Spleen (tissue), 11 donors: Measurements from ENCODE around the gene MIA2. TPM values are rescaled to one million over a fixed set of nuclear protein-coding genes. Genes with fewer than 3 reads are reported as not detected.

Experiments
- DNase-seq: peaks from one replicate; pipeline ENCODE4 v3.0.0-alpha.2; 2020
- H3K27ac ChIP-seq, 8 donors: fragments of 200-600 bp; sonication (generic) in 7 of 8; 1 replicate in 4 of 8; 2 replicates in 4 of 8; pipeline versions ENCODE4 v1.5.0 to v1.8.0; 2016 to 2021; ENCODE audit warnings: inconsistent platforms in 4 of 8, mild to moderate bottlenecking in 4 of 8, moderate library complexity in 1 of 8
- H3K27me3 ChIP-seq, 7 donors: fragments of 200-600 bp; sonication (generic) in 6 of 7; replicated peaks in 1 of 7; 1 replicate in 4 of 7; 2 replicates in 3 of 7; pipeline versions ENCODE4 v1.5.0 to v1.8.0; 2016 to 2021; ENCODE audit warnings: inconsistent platforms in 3 of 7, mild to moderate bottlenecking in 1 of 7
- H3K36me3 ChIP-seq, 6 donors: fragments of 200-600 bp; sonication (generic) in 5 of 6; 1 replicate in 4 of 6; 2 replicates in 2 of 6; pipeline versions ENCODE4 v1.5.0 to v1.8.0; 2016 to 2021; ENCODE audit warnings: inconsistent platforms in 2 of 6
- H3K4me1 ChIP-seq, 6 donors: fragments of 200-600 bp; sonication (generic) in 5 of 6; 1 replicate in 3 of 6; 2 replicates in 3 of 6; pipeline versions ENCODE4 v1.5.0 to v1.8.0; 2016 to 2021; ENCODE audit warnings: inconsistent platforms in 3 of 6
- H3K4me3 ChIP-seq, 8 donors: fragments of 200-600 bp; sonication (generic) in 7 of 8; 1 replicate in 4 of 8; 2 replicates in 4 of 8; pipeline versions ENCODE4 v1.5.0 to v1.8.0; 2016 to 2021; ENCODE audit warnings: inconsistent platforms in 4 of 8, mild to moderate bottlenecking in 4 of 8, moderate library complexity in 2 of 8
- H3K9me3 ChIP-seq, 8 donors: fragments of 200-600 bp; sonication (generic) in 7 of 8; 1 replicate in 4 of 8; 2 replicates in 4 of 8; pipeline versions ENCODE4 v1.5.0 to v1.8.0; 2016 to 2021; ENCODE audit warnings: inconsistent platforms in 4 of 8
- POLR2A ChIP-seq, 3 donors: fragments of 450-650 bp; IDR thresholded peaks; one replicate each; pipeline ENCODE4 v1.5.1; 2017; ENCODE audit warnings: antibody characterized with exemption in 3 of 3, mild to moderate bottlenecking in 1 of 3
- POLR2AphosphoS5 ChIP-seq, 3 donors: sonication (generic); formaldehyde crosslinking; IDR thresholded peaks; one replicate each; pipeline ENCODE4 v1.5.1; 2017; ENCODE audit warnings: antibody characterized with exemption in 3 of 3
- WGBS, 5 donors: extraction: QIAGEN DNeasy Blood & Tissue Kit in 3 of 5; methylation state at CpG; one replicate each; pipeline versions ENCODE4 v1.1.5 to v1.1.7; 2013 to 2018; 5-methylcytosine and 5-hydroxymethylcytosine counted together
- intact Hi-C: fragments of 100-400 bp; cut with DNase I; formaldehyde crosslinking; loops from one replicate; pipeline ENCODE4 v1.15.0; 2023; ENCODE audit warnings: low total_unique reads
- polyA plus RNA-seq, 3 donors: library from polyadenylated mRNA; stranded (reverse); fragments of 200-250 nt; gene quantifications; one replicate each; pipeline ENCODE4 v1.2.1, GENCODE V29; 2013
- total RNA-seq, 7 donors: library from RNA; depleted of rRNA in 3 of 7; stranded (reverse); fragments of >200 nt in 3 of 7; fragmentation: NEBNext Ultra II Directional in 4 of 7; extraction: Animal tissue kit (Norgen Biotek cat#: 25700) in 4 of 7; gene quantifications; one replicate each; pipeline versions ENCODE4 v1.1.0 to v1.2.1, GENCODE V29; 2016 to 2021
- TF ChIP-seq, protein P1 (sequence below), 11 experiments: fragments of 200-600 bp in 7 of 11; fragments of 450-650 bp in 4 of 11; sonication (generic) in 4 of 11; IDR thresholded peaks in 8 of 11; conservative IDR thresholded peaks in 3 of 11; 1 replicate in 7 of 11; 2 replicates in 4 of 11; pipeline versions ENCODE4 v1.4.0 to v1.8.0; 2016 to 2021; ENCODE audit warnings: antibody characterized with exemption in 11 of 11, inconsistent platforms in 4 of 11, mild to moderate bottlenecking in 1 of 11
- donor health status: healthy with polysubstance abuse.
- donor health status: DM: no; HTN: no; CAD: no; lungs with moderate emphysema.
- donor health status: DM: no; HTN: no; CAD: no.
- donor health status: Bipolar disorder and iron deficiency.
- donor health status: healthy.
- donor health status: DM: no; HTN: no; CAD: no.
- donor health status: DM: yes; HTN: yes; CAD: no.

The MIA2 gene
- total and polyA plus RNA-seq, 10 donors: 18.3 to 31.3 (median 24.8) TPM

DNA sequence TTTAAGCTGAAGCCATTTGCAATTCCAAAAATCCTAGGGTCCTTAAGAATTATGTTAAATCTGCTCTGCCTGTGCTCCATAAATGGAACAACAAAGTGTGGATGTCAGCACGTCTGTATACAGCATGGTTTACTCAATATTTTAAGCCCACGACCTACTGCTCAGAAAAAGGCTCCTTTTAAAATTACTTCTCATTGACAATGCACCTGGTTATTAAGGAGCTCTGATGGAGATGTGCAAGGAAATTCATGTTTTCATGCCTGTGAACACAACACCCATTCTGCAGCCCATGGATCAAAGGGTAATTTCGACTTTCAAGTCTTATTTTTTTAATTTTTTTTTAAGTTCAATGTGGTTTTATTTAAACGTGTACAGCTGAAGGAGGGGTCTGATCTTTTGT lies 150.5 kb downstream of the MIA2 start:
- Histone ChIP-seq H3K27ac (no peak overlapping the region), H3K27me3 (no peaks in the 10 kb centered on the region), H3K36me3 (peaks cover 0 to 16% (median 0%) of the 10 kb centered on the region in 6 donors), H3K4me1 (no peaks in the 10 kb centered on the region), H3K4me3 (no peak overlapping the region), H3K9me3 (no peaks in the 10 kb centered on the region)
- TF ChIP-seq, protein P1, sequence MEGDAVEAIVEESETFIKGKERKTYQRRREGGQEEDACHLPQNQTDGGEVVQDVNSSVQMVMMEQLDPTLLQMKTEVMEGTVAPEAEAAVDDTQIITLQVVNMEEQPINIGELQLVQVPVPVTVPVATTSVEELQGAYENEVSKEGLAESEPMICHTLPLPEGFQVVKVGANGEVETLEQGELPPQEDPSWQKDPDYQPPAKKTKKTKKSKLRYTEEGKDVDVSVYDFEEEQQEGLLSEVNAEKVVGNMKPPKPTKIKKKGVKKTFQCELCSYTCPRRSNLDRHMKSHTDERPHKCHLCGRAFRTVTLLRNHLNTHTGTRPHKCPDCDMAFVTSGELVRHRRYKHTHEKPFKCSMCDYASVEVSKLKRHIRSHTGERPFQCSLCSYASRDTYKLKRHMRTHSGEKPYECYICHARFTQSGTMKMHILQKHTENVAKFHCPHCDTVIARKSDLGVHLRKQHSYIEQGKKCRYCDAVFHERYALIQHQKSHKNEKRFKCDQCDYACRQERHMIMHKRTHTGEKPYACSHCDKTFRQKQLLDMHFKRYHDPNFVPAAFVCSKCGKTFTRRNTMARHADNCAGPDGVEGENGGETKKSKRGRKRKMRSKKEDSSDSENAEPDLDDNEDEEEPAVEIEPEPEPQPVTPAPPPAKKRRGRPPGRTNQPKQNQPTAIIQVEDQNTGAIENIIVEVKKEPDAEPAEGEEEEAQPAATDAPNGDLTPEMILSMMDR (IDR thresholded peaks at IDR 0.05 in 8 of 11, conservative IDR thresholded peaks at IDR 0.05 in 3 of 11): no peak
- TF ChIP-seq POLR2A (IDR thresholded peaks at IDR 0.05) (no peak), POLR2AphosphoS5 (IDR thresholded peaks at IDR 0.05) (no peak)
- DNase-seq: no peak
- 69 to 87% (median 81%) methylated on average over 4 of the region's 4 CpGs for WGBS, 5 donors
- intact Hi-C loops: no loop called here

DNA sequence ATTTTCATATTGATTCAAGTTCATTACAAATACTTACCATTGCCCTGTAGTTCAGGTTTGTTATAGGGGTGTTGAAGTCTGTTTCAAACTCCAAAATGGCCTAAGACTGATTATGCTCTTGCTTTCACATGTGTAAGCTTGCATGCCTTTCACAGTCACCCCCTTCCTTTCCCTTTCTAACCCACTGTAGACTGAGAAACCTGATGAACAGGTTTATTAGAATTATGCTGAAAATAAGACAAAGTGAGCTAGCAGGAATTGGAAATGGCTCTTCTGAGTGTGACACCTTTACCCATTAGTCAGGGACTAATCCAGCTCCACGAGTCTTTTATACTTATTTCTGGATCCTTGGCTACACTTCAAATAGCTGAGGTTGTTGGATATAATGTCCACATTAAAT lies 159.6 kb downstream of the MIA2 start:
- Histone ChIP-seq H3K27me3 (no peaks in the 10 kb centered on the region), H3K36me3 (peaks cover 0 to 61% (median 18%) of the 10 kb centered on the region in 6 donors), H3K9me3 (no peaks in the 10 kb centered on the region), H3K4me1 (no peaks in the 10 kb centered on the region), H3K27ac (no peak overlapping the region), H3K4me3 (no peak overlapping the region)
- DNase-seq: no peak
- no peak for TF ChIP-seq POLR2A (IDR thresholded peaks at IDR 0.05)
- no peak for TF ChIP-seq POLR2AphosphoS5 (IDR thresholded peaks at IDR 0.05)
- TF ChIP-seq, protein P1 (IDR thresholded peaks at IDR 0.05 in 8 of 11, conservative IDR thresholded peaks at IDR 0.05 in 3 of 11): no peak
- WGBS, 5 donors: 62 to 89% (median 79%) methylated on average over 1 of the region's 1 CpG
- intact Hi-C loops: no loop called here

DNA sequence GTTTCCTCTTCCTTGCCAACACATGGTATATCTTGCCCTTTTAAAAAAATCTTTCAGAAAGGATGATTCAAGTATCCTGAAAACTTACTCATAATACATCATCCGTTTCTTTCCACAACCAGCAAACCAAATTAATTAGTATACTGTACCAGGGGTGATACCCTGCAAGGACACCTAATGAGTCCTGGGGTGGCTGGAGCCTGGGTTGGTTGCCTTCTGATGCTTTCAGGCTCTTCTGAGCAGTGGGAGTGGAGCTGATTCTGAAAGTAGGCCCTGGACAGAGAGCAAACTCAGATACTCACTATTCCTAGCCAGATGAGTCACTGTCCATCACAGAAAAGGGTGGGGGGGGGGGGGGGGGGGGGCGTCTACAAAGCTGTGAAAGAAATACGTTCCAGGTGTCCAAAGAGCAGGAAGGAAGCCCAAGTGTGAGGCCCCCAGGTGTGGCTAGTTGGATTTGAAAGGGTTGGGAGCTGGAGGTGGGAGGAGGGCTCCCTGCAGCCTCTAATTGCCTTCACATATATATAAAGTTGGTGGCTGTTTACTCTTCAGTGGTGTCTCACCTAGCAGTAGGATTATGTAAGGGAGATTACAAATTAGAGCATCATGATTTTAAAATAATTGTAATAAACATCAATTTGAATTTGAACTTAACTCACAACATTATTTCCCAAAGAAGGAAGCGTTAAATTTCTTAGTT lies 162.0 kb downstream of the MIA2 start:
- H3K36me3 ChIP-seq: peaks cover 0 to 79% (median 35%) of the 10 kb centered on the region in 6 donors
- H3K4me1 ChIP-seq: no peaks in the 10 kb centered on the region
- intact Hi-C loops: no loop called here
- no peak overlapping the region for H3K27ac ChIP-seq
- no peak overlapping the region for H3K4me3 ChIP-seq
- no peaks in the 10 kb centered on the region for H3K27me3 ChIP-seq
- no peaks in the 10 kb centered on the region for H3K9me3 ChIP-seq
- DNase-seq: no peak
- 72 to 93% (median 83%) methylated on average over 3 to 4 of the region's 4 CpGs for WGBS, 5 donors
- TF ChIP-seq, protein P1 (IDR thresholded peaks at IDR 0.05 in 8 of 11, conservative IDR thresholded peaks at IDR 0.05 in 3 of 11): no peak
- TF ChIP-seq POLR2A (IDR thresholded peaks at IDR 0.05): no peak
- TF ChIP-seq POLR2AphosphoS5 (IDR thresholded peaks at IDR 0.05): no peak

DNA sequence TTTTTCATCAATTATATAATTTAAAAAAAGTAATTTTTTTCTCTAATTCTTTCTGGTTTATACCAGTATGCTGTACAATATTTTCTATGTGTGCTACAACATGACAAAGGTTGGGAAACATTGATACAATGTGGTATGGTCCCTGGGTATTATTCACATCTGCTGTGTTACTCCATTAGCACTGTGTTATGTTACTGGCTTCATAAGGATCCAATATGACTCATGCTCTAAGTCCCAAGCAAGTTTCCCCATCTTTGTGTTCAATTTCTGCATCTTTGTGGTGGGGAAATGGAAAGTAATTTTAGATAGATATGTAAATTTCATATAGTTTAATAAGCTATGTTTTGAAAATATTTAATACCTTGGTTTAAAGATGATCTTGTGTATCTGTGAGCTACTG lies 162.7 kb downstream of the MIA2 start:
- no peak for DNase-seq
- Histone ChIP-seq H3K9me3 (no peaks in the 10 kb centered on the region), H3K36me3 (peaks cover 0 to 86% (median 39%) of the 10 kb centered on the region in 6 donors), H3K27me3 (no peaks in the 10 kb centered on the region), H3K4me3 (no peak overlapping the region), H3K4me1 (no peaks in the 10 kb centered on the region), H3K27ac (no peak overlapping the region)
- no peak for TF ChIP-seq POLR2AphosphoS5 (IDR thresholded peaks at IDR 0.05)
- TF ChIP-seq POLR2A (IDR thresholded peaks at IDR 0.05): no peak
- TF ChIP-seq, protein P1 (IDR thresholded peaks at IDR 0.05 in 8 of 11, conservative IDR thresholded peaks at IDR 0.05 in 3 of 11): no peak
- intact Hi-C loops: no loop called here
